Measurements from ENCODE around the gene KIAA1671. TPM values are rescaled to one million over a fixed set of nuclear protein-coding genes. Genes with fewer than 3 reads are reported as not detected.

Gene KIAA1671
- total RNA-seq, 4 donors from 2014 or later, result 30.6 to 52.7 (median 39.9) TPM

- Histone ChIP-seq H3K36me3 (peaks cover 0 to 17% (median 0%) of the 10 kb centered on the region in 3 donors), H3K27me3 (no peaks in the 10 kb centered on the region), H3K4me3 (no peak overlapping the region), H3K9me3 (peaks cover 0 to 9% (median 0%) of the 10 kb centered on the region in 4 donors), H3K27ac (no peak overlapping the region), H3K4me1 (peaks cover 0 to 34% (median 0%) of the 10 kb centered on the region in 4 donors)
- TF ChIP-seq, protein P1, sequence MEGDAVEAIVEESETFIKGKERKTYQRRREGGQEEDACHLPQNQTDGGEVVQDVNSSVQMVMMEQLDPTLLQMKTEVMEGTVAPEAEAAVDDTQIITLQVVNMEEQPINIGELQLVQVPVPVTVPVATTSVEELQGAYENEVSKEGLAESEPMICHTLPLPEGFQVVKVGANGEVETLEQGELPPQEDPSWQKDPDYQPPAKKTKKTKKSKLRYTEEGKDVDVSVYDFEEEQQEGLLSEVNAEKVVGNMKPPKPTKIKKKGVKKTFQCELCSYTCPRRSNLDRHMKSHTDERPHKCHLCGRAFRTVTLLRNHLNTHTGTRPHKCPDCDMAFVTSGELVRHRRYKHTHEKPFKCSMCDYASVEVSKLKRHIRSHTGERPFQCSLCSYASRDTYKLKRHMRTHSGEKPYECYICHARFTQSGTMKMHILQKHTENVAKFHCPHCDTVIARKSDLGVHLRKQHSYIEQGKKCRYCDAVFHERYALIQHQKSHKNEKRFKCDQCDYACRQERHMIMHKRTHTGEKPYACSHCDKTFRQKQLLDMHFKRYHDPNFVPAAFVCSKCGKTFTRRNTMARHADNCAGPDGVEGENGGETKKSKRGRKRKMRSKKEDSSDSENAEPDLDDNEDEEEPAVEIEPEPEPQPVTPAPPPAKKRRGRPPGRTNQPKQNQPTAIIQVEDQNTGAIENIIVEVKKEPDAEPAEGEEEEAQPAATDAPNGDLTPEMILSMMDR (IDR thresholded peaks at IDR 0.05), result peak; percentile 78 to 94 (median 89)
- no peak for TF ChIP-seq EP300 (IDR thresholded peaks at IDR 0.05)
- DNase-seq (ENCODE audit: low spot score in 2 of 2), result peak in 1 of 2 donors; percentile 61
- WGBS, 2 donors, result 51 to 57% methylated on average over 9 of the region's 9 CpGs
Observed at GRCh38 chr22:25048659-25049647, 96.4 kb downstream of the KIAA1671 start.

DNA sequence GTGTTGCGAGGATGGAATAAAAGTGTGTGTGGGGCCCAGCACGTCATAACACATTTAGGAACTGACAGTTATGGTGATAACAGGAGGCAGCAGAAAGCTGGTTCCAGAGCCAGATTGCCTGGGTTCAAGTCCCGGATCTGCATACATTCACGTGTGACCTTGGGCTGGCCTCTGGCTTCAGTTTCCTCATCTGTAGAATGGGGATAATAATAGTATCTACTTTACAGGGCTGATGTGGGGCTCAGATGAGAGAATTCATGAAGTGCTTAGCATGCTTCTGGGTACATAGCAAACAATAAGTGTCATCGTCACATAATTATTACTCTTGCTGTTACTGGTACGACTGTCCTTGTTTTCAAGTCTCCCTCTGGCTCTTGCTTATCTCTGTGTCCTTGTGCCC, 97.3 kb downstream of the KIAA1671 start:
- Histone ChIP-seq H3K9me3 (peaks cover 0 to 9% (median 0%) of the 10 kb centered on the region in 4 donors), H3K4me3 (no peak overlapping the region), H3K36me3 (peaks cover 0 to 17% (median 0%) of the 10 kb centered on the region in 3 donors), H3K27me3 (no peaks in the 10 kb centered on the region), H3K4me1 (peaks cover 0 to 35% (median 0%) of the 10 kb centered on the region in 4 donors), H3K27ac (no peak overlapping the region)
- 92% methylated on average over 6 of the region's 6 CpGs for WGBS, 2 donors
- DNase-seq (ENCODE audit: low spot score in 2 of 2), result no peak
- TF ChIP-seq POLR2A (IDR thresholded peaks at IDR 0.05), result no peak
- TF ChIP-seq, protein P1 (IDR thresholded peaks at IDR 0.05), result no peak
- TF ChIP-seq EP300 (IDR thresholded peaks at IDR 0.05), result no peak

GRCh38 chr22:25050566-25050965, 98.0 kb downstream of the KIAA1671 start:
- Histone ChIP-seq H3K9me3 (peaks cover 0 to 9% (median 0%) of the 10 kb centered on the region in 4 donors), H3K36me3 (peaks cover 0 to 17% (median 0%) of the 10 kb centered on the region in 3 donors), H3K27ac (peak overlapping the region in 1 of 4 donors; percentile 29), H3K27me3 (no peaks in the 10 kb centered on the region), H3K4me1 (peaks cover 0 to 39% (median 0%) of the 10 kb centered on the region in 4 donors), H3K4me3 (no peak overlapping the region)
- no peak for DNase-seq (ENCODE audit: low spot score in 2 of 2)
- WGBS, 2 donors, result 95 to 96% methylated on average over 5 of the region's 5 CpGs
- no peak for TF ChIP-seq POLR2A (IDR thresholded peaks at IDR 0.05)
- TF ChIP-seq, protein P1 (IDR thresholded peaks at IDR 0.05), result no peak
- TF ChIP-seq EP300 (IDR thresholded peaks at IDR 0.05), result no peak

DNA sequence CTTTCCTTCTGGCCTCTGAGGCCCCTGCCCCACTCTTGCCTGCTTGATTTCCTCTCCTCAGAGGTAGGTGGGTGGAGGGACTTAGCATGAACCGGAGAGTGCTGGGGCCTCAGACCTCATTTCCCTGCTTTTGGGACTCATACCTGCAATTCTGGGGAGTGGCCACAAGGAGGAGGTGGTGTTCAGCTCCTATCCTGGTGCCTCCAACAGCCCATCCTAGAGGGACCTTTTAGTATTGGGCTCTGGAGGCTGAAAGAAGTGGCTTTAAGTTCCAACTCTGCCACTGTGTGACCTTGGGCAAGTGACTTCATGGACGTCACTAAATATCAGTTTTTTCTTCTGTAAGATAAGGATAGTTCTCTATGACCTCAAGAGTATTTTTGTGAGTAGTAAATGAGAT, 98.6 kb downstream of the KIAA1671 start:
- no peak for DNase-seq (ENCODE audit: low spot score in 2 of 2)
- Histone ChIP-seq H3K27ac (peak overlapping the region in 1 of 4 donors; percentile 29), H3K9me3 (peaks cover 0 to 9% (median 0%) of the 10 kb centered on the region in 4 donors), H3K4me1 (peaks cover 0 to 44% (median 0%) of the 10 kb centered on the region in 4 donors), H3K4me3 (no peak overlapping the region), H3K36me3 (peaks cover 0 to 17% (median 0%) of the 10 kb centered on the region in 3 donors), H3K27me3 (no peaks in the 10 kb centered on the region)
- 95 to 98% methylated on average over 2 of the region's 2 CpGs for WGBS, 2 donors
- TF ChIP-seq, protein P1 (IDR thresholded peaks at IDR 0.05), result peak in 1 of 5 experiments; percentile 10
- TF ChIP-seq EP300 (IDR thresholded peaks at IDR 0.05) (no peak), POLR2A (IDR thresholded peaks at IDR 0.05) (no peak)
